Fibroblast of the aortic adventitia (primary cell): ENCODE measurements around the gene TTC39B. TPM values are rescaled to one million over a fixed set of nuclear protein-coding genes. Genes with fewer than 3 reads are reported as not detected.
"Not testable (repeated sequence)": the region's sequence is repeated elsewhere in the genome, so short reads cannot be mapped to it uniquely, and the experiment has no call there.

Experiments
- DNase-seq: peaks from one replicate; pipeline ENCODE4 v3.0.0-alpha.2; 2010; ENCODE audit warnings: low read depth
- H3K4me3 ChIP-seq: 2 replicates; pipeline ENCODE4 v1.5.1; 2011; ENCODE audit warnings: low read depth, mild to moderate bottlenecking, control low read depth, low read length, moderate library complexity
- CTCF ChIP-seq: IDR thresholded peaks from 2 replicates; pipeline ENCODE4 v1.5.1; 2011; ENCODE audit warnings: mild to moderate bottlenecking, low read length, control low read depth, inconsistent platforms; ENCODE audit not compliant: insufficient read depth
- total RNA-seq: library from RNA; depleted of rRNA; stranded (reverse); fragments of >200 nt; gene quantifications from 2 replicates; pipeline ENCODE4 v1.2.3, GENCODE V29; 2012; ENCODE audit warnings: low replicate concordance

The TTC39B gene
- total RNA-seq, 1 donor, result 22.1 TPM

GRCh38 chr9:15346837-15347236 lies 39.8 kb upstream of the TTC39B start:
- H3K4me3 ChIP-seq, result no peak overlapping the region
- no peak for TF ChIP-seq CTCF
- no peak for DNase-seq

- TF ChIP-seq CTCF, result no peak
- no peak for DNase-seq
- no peak overlapping the region for H3K4me3 ChIP-seq
Observed at GRCh38 chr9:15344191-15344590, 37.2 kb upstream of the TTC39B start.

GRCh38 chr9:15333376-15333881 lies 26.4 kb upstream of the TTC39B start:
- H3K4me3 ChIP-seq, result no peak overlapping the region
- DNase-seq, result no peak
- no peak for TF ChIP-seq CTCF

- no peak for TF ChIP-seq CTCF
- no peak for DNase-seq
- no peak overlapping the region for H3K4me3 ChIP-seq
Observed at GRCh38 chr9:15332939-15333338, 25.9 kb upstream of the TTC39B start.

GRCh38 chr9:15329539-15330109 lies 22.6 kb upstream of the TTC39B start:
- no peak for DNase-seq
- TF ChIP-seq CTCF, result no peak
- no peak overlapping the region for H3K4me3 ChIP-seq

GRCh38 chr9:15328946-15329345 lies 21.9 kb upstream of the TTC39B start:
- TF ChIP-seq CTCF, result no peak
- DNase-seq, result no peak
- no peak overlapping the region for H3K4me3 ChIP-seq

GRCh38 chr9:15322695-15323094 lies 15.7 kb upstream of the TTC39B start:
- DNase-seq, H3K4me3 ChIP-seq: not testable (repeated sequence)

- DNase-seq, result not testable (repeated sequence)
Observed at GRCh38 chr9:15319661-15320060, 12.6 kb upstream of the TTC39B start.

More at GRCh38 chr9:15319661-15320060, 12.6 kb upstream of the TTC39B start:
- not testable (repeated sequence) for H3K4me3 ChIP-seq
